GM12865 (cell line): ENCODE results near the gene WDR33.
A peak's percentile ranks its signal among the peaks of the same experiment; 100 is the strongest.

Experiments
- DNase-seq: peaks from one replicate; pipeline ENCODE4 v3.0.0; 2010; ENCODE audit warnings: low read depth
- H3K4me3 ChIP-seq: 2 replicates; pipeline ENCODE4 v1.5.1; 2011; ENCODE audit warnings: mild to moderate bottlenecking, low read depth, low read length, control low read depth
- TF ChIP-seq, protein P1 (sequence below): IDR thresholded peaks from 2 replicates; pipeline ENCODE4 v1.5.1; 2011; ENCODE audit warnings: low read length, control low read depth, low read depth, inconsistent platforms; ENCODE audit not compliant: insufficient read depth; ENCODE audit errors: missing control alignments

WDR33 gene

DNA sequence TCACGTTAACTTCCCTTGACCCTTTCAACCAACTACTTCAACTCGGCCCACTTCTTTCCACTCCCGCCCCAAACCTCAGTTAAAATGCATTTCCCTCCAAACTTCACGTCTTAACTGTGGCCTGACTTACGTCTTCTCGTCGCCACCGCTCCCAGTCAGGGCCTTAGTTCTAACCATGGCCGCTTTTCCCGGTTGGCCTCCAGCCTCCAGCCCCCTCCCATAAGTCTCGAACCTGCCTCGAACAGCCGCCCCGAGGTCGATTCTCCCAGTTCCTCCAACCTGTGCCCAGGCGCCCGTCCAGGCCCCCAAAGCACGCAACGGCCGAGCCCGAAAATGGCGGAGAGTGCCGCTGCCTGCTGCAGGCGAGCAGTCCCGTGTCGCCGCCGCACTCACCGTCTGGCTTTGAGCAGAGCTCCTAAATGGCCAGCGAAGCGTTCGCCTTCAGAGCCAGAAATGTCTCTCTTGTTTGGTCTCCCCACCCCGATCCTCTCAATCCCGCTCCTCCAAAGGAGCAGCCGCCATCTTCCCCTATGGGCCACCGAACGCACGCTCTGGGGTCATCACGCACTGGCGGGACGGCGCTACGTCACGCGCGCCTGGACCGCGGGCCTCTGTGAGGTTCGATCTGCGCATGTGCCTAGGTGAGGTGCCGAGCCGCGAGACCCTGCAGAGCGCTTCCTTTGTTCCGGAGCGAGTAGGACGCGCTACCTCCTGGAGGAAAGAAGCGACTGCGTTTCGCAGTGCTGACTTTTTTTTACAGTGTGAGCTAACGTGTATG is at the start of gene WDR33:
Gene WDR33 (minus strand): TSS at position 553 of the 778 bp plus-strand sequence. CDS start 40,190 bp downstream, outside the sequence.
- TF ChIP-seq, protein P1, sequence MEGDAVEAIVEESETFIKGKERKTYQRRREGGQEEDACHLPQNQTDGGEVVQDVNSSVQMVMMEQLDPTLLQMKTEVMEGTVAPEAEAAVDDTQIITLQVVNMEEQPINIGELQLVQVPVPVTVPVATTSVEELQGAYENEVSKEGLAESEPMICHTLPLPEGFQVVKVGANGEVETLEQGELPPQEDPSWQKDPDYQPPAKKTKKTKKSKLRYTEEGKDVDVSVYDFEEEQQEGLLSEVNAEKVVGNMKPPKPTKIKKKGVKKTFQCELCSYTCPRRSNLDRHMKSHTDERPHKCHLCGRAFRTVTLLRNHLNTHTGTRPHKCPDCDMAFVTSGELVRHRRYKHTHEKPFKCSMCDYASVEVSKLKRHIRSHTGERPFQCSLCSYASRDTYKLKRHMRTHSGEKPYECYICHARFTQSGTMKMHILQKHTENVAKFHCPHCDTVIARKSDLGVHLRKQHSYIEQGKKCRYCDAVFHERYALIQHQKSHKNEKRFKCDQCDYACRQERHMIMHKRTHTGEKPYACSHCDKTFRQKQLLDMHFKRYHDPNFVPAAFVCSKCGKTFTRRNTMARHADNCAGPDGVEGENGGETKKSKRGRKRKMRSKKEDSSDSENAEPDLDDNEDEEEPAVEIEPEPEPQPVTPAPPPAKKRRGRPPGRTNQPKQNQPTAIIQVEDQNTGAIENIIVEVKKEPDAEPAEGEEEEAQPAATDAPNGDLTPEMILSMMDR: no peak
- H3K4me3 ChIP-seq: peak within 1 kb of the TSS; percentile 86
- DNase-seq: peak; percentile 97

DNA sequence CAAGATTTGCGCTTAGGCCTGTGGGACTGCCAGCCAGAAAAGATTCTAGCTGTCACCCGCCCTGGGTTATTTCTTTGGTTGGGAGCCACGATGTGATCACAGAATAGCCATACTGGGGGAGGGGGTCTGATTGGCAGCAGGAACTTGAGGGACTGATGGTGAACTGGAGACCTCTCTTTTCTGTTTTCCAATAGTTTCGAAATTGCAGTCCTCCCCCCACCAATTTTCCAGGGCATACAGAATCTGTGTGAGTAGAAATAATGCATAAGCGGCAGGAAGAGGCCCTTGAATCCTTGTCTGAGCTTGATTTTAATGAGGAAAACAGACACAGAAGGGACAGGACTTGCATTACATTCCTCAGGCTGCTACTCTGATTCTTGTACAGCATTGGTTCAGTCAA is 49.2 kb upstream of the WDR33 start:
- H3K4me3 ChIP-seq: no peak overlapping the region

DNA sequence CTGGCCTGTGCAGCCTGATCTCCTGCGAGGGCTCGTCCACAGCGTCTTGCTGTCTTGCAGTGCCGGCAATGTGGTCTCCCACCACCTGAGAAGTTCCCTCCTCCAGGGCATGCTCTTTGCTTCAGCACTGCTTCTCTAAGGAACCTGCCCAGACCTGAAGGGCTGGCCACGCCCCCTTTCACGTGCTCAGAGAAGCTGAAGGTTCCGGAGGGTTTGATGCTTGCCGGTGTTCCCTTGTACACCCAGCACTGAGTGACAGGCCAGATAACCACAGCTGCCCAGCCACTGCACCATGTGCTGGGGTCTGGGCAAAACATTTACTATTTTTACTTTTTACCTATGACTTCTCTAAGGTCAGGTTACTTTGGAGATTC is 48.7 kb upstream of the WDR33 start:
- H3K4me3 ChIP-seq: no peak overlapping the region
- DNase-seq: peak; percentile 60
- TF ChIP-seq, protein P1: no peak

More for the DNA sequence above, 49.2 kb upstream of the WDR33 start:
- TF ChIP-seq, protein P1: no peak
- no peak for DNase-seq

DNA sequence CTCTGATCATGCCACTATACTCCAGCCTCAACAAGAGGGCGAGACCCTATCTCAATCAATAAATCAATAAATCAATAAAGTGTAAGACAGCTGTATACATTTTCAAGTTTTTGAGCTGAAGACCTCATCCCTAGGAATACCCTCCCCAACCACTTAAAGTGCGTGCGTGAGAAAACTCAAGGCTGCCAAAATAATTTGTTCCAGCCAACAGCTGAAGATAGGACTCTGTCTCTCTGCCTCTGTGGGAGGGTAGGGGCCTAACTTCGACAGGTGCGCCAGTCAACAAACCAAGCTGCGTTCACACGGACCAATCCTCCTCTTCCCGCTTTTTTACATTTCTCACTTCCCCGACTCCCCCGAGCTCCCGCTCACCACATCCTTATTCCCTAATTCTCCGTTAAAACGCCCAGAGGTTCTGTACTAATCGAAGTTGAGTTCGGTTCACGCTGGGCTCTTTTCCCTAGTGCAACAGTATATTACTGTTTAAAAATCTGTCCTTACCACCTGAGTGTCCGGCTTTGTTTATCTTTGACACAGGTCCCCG is 46.4 kb upstream of the WDR33 start:
- TF ChIP-seq, protein P1: no peak
- peak; percentile 47 for DNase-seq

DNA sequence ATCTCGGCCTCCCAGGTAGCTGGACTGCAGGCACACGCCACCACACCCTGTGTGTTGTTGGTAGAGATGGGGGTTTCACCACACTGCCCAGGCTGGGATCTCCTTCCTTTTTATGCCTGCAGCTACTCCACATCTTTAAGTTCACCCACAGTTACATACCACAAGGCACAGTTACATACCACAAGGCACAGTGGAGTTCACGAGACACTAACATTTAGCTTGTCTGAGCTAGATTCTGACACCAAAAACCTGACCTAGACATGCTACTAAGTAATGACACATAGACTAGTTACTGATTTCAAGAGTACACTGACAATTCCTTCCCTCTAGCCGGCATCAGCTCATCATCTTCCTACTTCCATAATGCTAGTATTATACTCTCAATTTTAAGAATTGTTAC is 42.7 kb upstream of the WDR33 start:
- DNase-seq: no peak
- no peak overlapping the region for H3K4me3 ChIP-seq
- TF ChIP-seq, protein P1: no peak

More for the DNA sequence above, 46.4 kb upstream of the WDR33 start:
- peak overlapping the region; percentile 97 for H3K4me3 ChIP-seq

DNA sequence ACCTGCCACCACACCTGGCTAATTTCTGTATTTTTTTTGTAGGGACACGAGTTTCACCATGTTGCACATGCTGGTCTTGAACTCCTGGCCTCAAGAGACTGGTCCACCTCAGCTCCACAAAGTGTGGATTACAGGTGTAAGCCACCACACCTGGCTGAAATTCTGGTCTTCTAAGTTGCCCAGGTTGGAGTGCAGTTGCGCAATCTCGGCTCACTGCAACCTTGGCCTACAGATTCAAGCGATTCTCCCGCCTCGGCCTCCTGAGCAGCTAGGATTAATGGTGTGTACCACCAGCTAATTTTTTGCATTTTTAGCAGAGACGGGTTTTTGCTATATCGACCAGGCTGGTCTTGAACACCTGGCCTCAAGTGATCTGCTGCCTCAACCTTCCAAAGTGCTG is 41.4 kb upstream of the WDR33 start:
- no peak overlapping the region for H3K4me3 ChIP-seq
- TF ChIP-seq, protein P1: no peak
- no peak for DNase-seq
